Measurements from ENCODE around the gene COMMD4.
"Not testable (repeated sequence)": the region's sequence is repeated elsewhere in the genome, so short reads cannot be mapped to it uniquely, and the experiment has no call there.

The COMMD4 gene

DNA sequence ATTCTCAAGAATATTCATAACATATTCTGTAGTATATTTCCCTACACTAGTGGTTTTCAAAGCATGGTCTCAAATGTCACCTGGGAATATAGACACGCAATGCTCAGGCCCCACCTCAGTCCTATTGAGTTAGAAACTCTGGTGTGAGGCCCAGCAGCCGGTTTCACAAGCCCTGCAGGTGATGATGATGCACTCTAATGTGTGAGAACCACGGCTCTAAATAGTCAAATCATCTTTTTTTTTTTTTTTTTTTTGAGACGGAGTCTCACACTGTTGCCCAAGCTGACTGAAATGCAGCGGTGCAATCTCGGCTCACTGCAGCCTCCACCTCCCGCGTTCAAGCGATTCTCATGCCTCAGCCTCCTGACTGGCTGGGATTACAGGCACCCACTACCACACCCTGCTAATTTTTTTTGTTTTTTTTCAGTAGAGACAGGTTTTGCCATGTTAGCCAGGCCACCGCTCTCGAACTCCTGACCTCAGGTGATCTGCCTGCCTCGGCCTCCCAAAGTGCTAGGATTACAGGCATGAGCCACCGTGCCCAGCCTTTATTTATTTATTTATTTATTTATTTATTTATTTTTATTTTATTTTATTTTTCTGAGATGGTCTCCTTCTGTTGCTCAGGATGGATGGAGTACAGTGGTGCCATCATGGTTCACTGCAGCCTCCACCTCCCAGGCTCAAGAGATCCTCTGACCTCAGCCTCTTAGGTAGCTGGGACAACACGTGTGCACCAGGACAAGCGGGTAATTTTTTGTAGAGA lies 2.0 kb upstream of the COMMD4 start:
- not testable (repeated sequence) for DNase-seq

DNA sequence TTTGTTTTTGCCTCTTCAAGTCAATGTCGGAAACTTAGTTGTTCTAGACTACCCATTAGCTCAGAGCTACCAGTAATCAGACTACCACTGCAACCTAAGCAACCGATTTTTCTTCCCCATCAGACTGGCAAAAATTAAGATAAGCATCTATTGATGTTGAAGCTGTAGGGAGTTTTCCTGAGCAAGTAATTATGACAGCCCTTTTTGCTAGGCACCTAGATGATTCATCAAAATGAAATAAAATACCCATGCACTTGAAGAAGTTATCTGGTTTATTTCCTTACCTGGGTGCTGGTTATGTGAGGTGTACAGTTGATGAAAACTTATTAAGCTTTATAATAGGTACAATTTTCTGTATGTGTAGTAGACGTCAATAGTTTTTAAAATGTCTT lies 554 bp upstream of the COMMD4 start:
- DNase-seq = no peak

DNA sequence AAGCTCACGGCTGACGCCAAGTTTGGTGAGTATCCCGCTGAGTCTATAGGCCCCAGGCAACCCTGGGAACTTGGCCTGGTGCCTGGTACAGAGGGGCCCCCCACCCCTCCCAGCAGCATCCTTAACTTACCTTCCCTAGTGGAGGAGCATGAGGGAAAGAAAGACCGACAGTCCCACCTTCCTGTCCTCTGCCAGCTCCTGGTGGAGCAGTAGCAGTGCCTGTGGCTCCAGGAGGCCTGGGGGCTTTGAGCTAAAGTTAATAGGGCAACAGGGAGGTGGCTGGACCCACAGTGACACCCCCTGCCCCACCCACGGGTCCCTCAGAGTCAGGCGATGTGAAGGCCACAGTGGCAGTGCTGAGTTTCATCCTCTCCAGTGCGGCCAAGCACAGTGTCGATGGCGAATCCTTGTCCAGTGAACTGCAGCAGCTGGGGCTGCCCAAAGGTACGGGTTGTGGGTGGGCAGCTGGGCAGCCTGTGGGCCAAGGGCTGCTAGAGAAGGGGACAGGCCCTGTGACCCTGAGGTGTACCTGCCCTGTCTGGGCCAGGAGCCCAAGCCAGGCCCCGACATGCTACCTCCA lies 2.9 kb downstream of the COMMD4 start:
- no peak for DNase-seq

DNA sequence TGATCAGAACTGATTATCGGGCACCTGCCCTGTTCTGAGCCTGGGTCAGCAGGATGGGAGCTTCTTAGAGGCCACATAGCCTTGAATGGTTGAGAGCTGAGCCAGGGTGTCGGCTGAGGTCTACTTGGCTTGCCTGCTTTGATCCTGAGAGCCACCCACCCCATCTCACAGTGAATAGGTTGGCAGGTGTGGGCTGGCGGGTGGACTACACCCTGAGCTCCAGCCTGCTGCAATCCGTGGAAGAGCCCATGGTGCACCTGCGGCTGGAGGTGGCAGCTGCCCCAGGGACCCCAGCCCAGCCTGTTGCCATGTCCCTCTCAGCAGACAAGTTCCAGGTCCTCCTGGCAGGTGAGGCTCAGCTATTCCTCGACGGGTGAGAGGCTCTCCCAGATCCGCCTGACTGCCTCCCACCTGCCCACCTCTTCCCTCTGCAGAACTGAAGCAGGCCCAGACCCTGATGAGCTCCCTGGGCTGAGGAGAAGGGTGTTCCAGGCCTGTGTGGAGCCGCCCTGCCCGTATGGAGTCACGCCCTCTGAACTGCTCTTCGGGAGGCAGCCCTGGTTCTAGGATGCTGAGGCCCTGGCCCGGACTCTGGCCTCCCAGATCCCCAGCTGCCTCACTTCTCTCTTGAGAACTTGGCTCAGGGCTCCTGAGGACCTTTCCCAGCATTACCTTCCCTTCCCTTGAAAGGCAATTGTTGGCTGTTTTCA lies 3.8 kb downstream of the COMMD4 start:
- DNase-seq = no peak

DNA sequence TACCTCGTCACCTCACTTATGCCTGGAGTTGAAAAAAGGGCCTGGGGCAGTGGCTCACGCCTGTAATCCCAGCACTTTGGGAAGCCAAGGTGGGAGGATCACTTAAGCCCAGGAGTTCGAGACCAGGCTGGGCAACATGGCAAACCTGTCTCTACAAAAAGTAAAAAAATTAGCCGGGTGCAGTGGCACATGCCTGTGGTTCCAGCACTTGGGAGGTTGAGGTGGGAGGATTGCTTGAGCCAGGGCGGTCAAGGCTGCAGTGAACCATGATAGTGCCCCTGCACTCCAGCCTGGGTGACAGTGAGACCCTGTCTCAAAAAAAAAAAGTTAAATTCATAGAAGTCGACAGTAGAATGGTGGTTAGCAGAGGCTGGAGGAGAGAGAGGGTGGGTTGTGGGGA lies 6.4 kb downstream of the COMMD4 start:
- no peak for DNase-seq

DNA sequence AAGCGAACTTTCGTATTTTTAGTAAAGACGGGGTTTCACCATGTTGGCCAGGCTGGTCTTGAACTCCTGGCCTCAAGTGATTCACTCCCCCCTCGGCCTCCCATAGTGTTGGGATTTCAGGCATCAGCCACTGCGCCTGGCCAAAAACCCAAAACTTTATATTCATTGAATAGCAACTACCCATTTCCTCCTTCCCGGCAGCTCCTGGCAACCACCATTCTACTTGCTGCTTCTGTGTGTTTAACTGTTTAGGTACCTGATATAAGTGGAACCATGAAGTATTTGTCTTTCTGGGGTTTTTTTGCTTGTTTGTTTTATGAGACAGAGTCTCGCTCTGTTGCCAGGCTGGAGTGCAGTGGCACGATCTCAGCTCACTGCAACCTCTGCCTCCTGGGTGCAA lies 8.1 kb downstream of the COMMD4 start:
- not testable (repeated sequence) for DNase-seq

DNA sequence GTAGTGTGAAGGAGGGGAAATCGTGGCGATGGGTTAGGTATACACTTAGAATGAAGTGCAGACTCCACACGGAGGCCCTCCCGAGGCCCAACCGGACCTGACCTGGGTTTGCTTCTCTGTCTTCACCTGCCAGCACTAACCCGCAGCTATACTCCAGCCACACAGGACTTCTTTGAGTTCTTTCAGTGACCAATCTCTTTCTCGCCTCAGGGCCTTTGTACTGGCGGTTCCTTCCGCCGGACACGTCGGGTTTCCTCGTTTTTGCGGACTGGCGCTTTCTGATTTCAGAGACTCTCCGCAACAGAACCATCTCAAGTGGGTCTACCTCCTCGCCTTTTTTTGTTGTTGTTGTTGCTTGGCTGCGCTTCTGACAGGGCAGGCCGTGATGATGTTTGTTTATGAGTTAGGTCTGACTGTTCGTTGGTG lies 10.9 kb downstream of the COMMD4 start, which contains the start of gene NEIL1:
TSS of gene NEIL1 (plus strand) at position 244 of the 426 bp plus-strand sequence. CDS start 1,867 bp downstream, outside the sequence.
- DNase-seq = no peak

DNA sequence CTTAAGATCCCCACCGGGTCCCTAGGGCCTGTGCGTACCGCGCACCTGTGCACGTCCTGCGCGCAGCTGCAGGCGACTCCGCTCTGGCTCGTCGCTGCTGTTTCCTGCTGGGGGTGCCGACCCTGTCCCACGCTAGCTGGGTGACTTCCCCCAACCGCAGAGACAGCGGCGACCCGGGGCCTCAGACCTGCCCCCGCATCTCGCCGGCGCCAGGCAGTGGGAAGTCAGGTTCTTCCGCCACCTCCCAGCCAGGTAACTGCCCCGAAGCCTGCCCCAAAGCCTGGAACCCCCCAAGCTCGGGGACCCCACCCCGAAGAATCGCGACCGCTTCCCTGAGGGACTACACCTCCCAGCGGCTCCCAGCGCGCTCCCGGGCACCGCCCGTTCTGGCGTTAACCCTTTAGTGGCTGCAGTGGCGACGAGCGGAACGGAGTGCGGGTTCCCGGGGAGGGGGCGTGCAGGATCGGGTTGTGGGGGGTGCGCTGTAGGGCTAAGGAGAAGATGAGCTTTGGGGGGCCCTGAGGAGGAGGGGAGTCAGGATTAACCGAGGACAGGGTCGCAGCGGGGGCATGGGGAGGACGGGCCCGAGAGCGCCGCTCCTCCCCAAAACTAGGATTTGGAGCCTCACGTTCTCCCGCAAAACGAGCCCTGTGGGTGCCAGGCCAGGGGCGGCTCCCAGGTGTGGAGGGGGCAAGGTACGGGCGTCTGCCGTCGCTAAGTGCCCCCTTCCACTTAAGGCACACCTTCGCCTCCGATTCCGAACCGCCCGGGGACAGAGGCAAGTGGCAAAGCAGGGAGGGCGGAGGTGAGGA lies 11.6 kb downstream of the COMMD4 start:
- DNase-seq = peak; percentile 48 to 56

DNA sequence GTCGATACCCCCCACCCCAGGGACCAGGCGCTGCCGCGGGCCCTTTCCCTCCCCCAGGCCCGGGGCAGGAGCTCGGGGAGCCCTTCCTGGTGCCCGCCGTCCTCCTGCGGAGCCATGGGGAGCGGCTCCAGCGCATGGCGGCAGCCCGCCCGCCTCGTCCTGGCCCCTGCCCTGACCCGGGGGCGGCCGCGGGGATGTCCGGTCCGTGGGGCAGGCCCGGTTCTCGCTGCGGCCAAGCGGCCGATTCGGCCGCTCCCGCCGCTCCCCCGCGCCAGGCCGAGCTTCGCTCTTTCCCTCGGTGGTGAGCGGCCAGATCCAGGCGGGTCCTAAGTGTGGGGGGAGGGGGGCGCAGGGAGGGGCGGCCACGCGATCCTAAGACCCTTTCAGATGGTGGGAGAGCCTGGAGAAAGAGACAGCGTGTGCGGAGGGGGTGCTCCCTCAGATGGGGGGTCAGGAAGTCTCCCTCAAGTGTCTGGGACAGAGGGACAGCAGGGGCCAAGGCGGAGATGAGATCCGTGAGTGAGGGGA lies 12.2 kb downstream of the COMMD4 start:
- no peak for DNase-seq

DNA sequence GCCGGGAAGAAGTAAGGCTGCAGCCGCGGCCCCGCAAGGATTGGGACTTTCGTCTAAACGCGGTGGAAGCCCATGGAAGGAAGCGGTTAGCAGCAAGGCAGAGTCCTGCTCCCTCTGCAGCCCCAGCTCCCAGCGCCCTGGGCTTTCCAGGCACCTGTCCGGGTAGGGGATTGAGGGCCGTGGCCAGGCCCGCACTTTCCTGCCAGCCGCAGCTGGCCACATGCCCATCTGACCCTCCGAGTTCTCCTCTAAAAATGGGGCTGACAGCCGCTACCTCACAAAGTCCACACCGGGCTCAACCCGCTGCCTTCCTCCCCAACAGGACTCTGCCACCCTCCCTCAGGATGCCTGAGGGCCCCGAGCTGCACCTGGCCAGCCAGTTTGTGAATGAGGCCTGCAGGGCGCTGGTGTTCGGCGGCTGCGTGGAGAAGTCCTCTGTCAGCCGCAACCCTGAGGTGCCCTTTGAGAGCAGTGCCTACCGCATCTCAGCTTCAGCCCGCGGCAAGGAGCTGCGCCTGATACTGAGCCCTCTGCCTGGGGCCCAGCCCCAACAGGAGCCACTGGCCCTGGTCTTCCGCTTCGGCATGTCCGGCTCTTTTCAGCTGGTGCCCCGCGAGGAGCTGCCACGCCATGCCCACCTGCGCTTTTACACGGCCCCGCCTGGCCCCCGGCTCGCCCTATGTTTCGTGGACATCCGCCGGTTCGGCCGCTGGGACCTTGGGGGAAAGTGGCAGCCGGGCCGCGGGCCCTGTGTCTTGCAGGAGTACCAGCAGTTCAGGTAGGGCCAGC lies 12.9 kb downstream of the COMMD4 start:
- no peak for DNase-seq

DNA sequence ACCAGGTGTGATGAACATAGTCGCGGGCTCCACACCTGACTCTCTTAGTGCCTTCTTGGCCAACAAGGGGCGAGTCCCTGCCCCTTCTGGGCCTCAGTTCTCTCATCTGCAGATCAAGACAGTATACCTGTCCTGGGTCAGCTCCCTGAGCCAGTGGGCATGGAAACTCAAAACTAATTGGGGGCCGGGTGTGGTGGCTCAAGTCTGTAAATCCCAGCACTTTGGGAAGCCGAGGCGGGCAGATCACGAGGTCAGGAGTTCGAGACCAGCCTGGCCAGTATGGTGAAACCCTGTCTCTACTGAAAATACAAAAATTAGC lies 13.4 kb downstream of the COMMD4 start:
- not testable (repeated sequence) for DNase-seq

DNA sequence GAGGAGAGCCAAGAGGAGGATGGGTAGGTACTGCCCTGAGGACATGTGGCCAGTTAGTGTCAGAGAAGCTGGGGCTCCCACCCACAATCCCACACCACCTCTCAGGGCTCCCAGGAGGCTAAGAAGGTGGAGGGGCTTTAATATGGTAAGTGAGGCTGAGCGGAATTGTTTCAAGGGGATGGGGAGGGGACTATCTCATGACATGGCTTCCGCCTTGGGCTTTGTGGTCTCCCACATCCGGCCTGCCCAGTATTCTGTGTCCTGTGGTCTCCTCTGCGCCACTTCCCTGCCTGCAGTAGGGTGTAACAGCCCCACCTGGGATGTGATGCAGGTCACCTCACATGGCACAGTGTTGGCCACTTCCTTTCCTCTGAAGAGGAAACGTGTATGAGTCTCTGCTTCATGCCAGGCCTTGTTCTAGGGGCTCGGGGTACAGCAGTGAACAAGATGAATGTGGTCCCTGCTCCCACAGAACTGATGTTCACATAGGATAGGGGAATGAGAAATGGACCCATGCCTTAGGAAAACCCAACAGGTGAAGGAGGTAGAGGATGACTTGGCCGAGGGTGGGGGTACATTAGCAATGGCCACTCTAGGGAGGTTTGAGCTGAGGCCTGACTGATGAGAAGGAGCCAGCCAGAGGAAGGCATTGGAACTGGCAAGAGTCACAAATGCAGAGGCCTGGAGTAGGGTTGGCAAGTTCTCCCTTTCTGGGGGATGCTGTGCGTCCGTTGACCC lies 14.2 kb downstream of the COMMD4 start:
- peak; percentile 29 to 51 for DNase-seq

DNA sequence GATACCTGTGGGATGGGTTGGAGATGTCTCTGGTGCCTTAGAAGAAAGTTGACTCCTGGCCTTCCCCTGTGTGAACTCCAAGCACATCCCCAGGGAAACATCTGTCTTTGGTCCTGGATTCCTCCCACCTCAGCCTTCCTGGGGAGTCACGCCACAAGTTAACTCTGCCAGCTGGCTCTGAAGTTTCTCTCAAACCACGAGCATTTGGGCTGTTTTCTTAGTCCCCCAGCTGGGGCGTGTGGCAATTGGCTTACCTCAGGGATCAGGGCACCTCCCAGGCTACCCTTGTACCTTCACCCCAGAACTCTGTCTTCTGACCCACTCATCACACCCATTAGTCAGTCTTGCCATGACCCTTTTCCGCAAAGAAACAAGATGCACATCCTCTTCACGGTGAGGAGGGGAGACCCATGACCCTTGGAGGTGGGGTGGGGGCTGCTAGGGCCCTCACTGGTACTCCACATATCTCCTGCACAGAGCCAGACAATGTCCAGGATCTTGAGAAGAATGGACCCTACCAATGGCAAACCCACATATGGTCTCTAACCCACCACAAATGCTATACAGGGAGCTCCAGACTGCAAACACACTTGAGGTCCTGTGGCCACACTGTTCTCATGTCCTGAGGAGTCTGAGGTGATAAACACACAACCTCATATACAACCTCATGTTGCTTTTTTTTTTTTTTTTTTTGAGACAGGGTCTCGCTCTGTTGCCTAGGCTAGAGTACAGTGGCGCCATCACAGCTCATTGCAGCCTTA lies 14.9 kb downstream of the COMMD4 start:
- DNase-seq = no peak

DNA sequence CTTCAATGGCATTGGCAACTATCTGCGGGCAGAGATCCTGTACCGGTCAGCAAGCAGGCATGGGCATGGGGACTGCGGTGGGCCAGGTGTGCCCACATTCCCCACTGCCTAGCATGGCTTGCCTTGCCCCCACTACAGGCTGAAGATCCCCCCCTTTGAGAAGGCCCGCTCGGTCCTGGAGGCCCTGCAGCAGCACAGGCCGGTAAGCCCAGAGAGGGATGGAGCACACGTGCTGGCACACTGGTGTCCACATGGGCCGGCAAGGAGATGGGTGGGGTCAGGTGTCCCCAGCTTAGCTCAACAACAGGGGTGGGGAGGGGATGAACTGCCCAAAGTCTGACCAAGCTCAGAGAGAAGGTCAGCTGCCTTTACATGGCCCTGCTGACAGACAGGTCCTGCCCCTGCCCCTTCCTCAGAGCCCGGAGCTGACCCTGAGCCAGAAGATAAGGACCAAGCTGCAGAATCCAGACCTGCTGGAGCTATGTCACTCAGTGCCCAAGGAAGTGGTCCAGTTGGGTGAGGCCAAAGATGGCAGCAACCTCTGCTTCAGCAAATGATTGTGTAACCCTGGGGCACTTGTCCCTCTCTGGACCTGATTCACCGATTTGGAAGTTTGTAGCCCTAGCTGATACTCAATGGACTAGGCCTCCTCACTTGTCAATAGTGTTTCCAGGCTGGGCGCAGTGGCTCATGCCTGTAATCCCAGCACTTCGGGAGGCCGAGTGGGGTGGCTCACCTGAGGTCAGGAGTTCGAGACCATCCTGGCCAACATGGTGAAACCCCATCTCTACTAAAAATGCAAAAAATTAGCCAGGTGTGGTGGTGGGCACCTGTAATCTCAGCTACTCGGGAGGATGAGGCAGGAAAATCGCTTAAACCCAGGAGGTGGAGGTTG lies 16.6 kb downstream of the COMMD4 start:
- DNase-seq = no peak

DNA sequence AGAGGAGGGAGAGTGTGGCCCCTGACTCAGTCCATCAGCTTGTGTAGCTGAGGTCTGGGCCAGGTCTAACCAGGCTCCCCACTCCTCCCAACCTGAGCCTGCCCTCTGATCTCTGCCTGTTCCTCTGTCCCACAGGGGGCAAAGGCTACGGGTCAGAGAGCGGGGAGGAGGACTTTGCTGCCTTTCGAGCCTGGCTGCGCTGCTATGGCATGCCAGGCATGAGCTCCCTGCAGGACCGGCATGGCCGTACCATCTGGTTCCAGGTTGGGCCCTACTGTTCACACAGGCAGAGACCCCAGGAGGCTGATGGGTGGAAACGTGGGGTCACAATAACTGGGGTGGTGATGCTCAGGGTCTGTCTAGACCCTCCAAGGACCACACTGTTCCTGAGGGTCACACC lies 17.7 kb downstream of the COMMD4 start:
- no peak for DNase-seq

DNA sequence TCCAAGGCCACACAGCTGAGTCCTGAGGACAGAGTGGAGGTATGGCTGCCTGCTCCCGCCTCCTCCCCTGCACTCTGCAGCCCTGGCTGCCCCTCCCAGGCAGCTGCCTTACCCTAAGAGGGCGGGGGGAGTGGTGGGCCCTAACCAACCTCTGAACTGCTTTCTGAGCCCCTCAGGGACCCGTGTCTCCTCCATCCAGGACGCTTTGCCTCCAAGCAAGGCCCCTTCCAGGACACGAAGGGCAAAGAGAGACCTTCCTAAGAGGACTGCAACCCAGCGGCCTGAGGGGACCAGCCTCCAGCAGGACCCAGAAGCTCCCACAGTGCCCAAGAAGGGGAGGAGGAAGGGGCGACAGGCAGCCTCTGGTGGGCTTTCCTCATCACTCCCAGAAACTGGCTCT lies 18.6 kb downstream of the COMMD4 start:
- DNase-seq = no peak

DNA sequence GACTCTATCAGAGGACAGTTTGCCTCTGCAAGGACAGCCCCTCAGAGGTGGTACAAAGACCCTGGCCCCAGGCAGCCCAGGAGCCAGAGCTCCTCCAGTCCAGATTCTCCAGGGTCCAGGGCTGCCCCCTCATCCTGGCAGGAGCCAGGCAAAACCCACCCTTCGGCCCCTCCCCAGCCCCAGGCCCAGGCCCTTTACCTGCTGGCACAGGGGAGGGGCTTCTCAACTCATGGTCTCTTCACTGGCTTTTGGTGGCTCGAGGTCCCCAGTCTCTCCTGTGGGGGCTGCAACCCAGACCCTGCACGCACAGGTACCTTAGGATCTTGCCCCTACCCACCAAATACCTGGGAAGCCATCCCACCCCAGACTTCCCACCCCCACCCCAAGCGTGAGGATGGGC lies 19.5 kb downstream of the COMMD4 start:
- DNase-seq = no peak

DNA sequence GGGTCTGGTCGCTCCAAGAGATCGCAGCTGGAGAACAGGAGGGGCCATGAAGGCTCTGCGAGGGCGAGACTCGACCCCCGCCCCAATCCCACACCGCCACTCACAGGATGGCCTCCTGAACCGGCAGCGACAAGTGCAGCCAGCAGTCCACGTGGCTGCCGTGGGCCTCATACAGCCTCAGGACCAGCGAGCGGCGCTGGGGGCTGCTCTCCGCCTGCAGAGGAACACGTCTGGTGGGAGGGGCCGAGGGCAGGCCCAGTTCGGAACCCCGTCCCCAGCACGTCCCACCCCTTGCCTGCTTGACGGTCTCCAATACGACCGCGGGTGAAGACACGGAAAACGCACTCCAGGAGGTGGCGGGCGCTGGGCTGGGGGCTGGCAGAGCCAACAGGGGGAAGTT lies 20.1 kb downstream of the COMMD4 start:
- DNase-seq = no peak

DNA sequence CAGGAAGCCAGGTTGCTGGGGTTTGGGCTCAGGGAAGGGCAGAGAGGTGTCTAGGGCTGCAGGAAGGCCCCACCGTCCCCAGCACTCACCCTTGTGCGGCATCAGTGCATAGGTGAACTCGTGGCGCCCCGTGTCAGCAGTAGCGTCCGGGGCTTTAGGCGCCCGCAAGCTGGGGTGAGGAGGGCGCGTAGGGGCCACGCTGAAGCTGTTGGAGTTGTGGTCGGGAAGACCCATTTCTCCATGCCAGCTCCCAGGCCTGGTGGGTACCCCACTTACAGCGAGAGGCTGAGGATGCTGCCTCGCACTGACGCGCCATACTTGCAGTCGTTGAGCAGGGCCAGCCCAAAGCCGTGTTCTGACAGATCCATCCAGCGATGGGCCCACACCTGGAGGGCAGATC lies 20.7 kb downstream of the COMMD4 start:
- DNase-seq = no peak

Measured in stimulated activated CD4-positive, alpha-beta T cell treated with anti-CD3 and anti-CD28 coated beads, Interleukin-4, amount 100 ng/mL, for 4 hours (primary cell).